MM.1S (cell line): ENCODE results near the gene UBE2E2.

ENCODE experiments used
- CTCF ChIP-seq: fragments of 300-600 bp; sonication (generic); IDR thresholded peaks from 2 replicates; pipeline ENCODE4 v1.5.1; 2016; ENCODE audit warnings: antibody characterized with exemption, low read length, mixed read lengths
- EZH2 ChIP-seq: fragments of 300-600 bp; sonication (generic); optimal IDR thresholded peaks from 2 replicates; pipeline ENCODE3; 2017; ENCODE audit warnings: low read depth, mild to moderate bottlenecking, antibody characterized with exemption, low read length, mixed read lengths
- EZH2phosphoT487 ChIP-seq: fragments of 300-600 bp; sonication (generic); IDR thresholded peaks from 2 replicates; pipeline ENCODE4 v1.6.1; 2018; ENCODE audit warnings: antibody characterized with exemption, low read length

GRCh38 chr3:23459465-23459864, 256.3 kb downstream of the UBE2E2 start:
- no peak for TF ChIP-seq CTCF
- TF ChIP-seq EZH2, result no peak
- TF ChIP-seq EZH2phosphoT487, result no peak
